Measurements from ENCODE around the gene DNLZ.

Gene DNLZ

GRCh38 chr9:136351252-136351800 lies 12.2 kb downstream of the DNLZ start:
- DNase-seq (ENCODE audit: low read depth, low spot score), result no peak
- no peak overlapping the region for H3K4me3 ChIP-seq (ENCODE audit: low read length)

DNA sequence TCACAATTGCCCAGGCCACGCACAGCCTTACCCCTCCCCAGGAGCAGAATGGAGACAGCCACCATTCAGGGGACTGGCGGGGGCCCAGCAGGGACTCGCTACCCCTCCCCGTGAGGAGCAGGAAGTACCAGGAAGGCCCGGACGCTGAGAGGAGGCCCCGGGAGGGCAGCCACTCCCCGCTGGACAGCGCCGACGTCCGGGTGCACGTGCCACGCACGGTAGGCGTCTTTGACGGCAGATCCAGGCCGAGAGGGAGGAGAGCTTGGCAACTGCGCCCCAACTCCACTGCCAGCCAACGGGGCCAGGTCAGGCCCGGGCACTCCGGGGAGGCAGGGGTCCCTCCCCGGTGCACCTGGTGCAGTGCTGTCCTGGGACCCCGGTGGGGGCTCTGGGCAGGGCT lies 14.0 kb downstream of the DNLZ start:
- H3K4me3 ChIP-seq (ENCODE audit: low read length), result no peak overlapping the region
- no peak for DNase-seq (ENCODE audit: low read depth, low spot score)

GRCh38 chr9:136348691-136349090 lies 14.9 kb downstream of the DNLZ start:
- H3K4me3 ChIP-seq (ENCODE audit: low read length), result no peak overlapping the region
- no peak for DNase-seq (ENCODE audit: low read depth, low spot score)

- no peak overlapping the region for H3K4me3 ChIP-seq (ENCODE audit: low read length)
- no peak for DNase-seq (ENCODE audit: low read depth, low spot score)
Observed at GRCh38 chr9:136347472-136348256, 15.9 kb downstream of the DNLZ start.

GRCh38 chr9:136346927-136347465 lies 16.5 kb downstream of the DNLZ start:
- DNase-seq (ENCODE audit: low read depth, low spot score), result no peak
- H3K4me3 ChIP-seq (ENCODE audit: low read length), result no peak overlapping the region

DNA sequence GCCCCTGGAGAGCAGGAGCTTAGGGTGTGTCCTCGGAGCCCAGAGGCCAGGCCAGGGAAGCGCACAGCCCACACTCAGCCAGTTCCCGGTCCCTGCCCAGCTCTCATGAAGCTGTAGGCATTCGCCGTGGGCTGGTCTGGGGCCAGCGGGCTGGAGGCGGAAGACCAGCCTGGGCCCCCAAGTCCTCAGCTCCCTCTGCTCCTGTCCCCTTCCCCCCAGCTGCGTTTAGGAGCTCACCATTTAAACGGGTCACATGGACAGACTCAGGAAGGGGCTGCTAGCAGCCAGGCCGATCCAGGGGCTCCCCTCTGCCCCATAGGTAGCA lies 17.4 kb downstream of the DNLZ start:
- DNase-seq (ENCODE audit: low read depth, low spot score), result no peak
- no peak overlapping the region for H3K4me3 ChIP-seq (ENCODE audit: low read length)

- H3K4me3 ChIP-seq (ENCODE audit: low read length), result no peak overlapping the region
- no peak for DNase-seq (ENCODE audit: low read depth, low spot score)
Observed at GRCh38 chr9:136345281-136346156, 18.0 kb downstream of the DNLZ start.

- no peak overlapping the region for H3K4me3 ChIP-seq (ENCODE audit: low read length)
- no peak for DNase-seq (ENCODE audit: low read depth, low spot score)
Observed at GRCh38 chr9:136344544-136345280, 18.8 kb downstream of the DNLZ start.

DNA sequence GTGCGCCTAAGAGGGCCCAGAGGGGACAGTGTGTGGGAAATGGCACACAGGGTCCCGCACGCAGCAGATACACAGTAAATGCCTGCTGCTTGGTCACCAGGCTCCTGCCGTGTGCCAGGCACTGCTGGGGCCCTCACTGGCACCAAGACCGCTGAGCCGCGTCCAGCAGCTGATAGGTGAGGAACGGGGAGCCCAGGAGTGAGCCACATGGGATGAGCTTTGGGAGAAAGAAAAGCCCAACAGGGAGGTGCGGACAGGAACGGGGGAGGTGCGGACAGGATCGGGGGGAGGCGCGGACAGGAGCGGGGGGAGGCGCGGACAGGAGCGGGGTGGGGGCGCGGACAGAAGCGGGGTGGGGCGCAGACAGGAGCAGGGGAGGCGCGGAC lies 19.7 kb downstream of the DNLZ start:
- DNase-seq (ENCODE audit: low read depth, low spot score), result no peak
- H3K4me3 ChIP-seq (ENCODE audit: low read length), result no peak overlapping the region

- H3K4me3 ChIP-seq (ENCODE audit: low read length), result no peak overlapping the region
- DNase-seq (ENCODE audit: low read depth, low spot score), result no peak
Observed at GRCh38 chr9:136343121-136343883, 20.2 kb downstream of the DNLZ start.

DNA sequence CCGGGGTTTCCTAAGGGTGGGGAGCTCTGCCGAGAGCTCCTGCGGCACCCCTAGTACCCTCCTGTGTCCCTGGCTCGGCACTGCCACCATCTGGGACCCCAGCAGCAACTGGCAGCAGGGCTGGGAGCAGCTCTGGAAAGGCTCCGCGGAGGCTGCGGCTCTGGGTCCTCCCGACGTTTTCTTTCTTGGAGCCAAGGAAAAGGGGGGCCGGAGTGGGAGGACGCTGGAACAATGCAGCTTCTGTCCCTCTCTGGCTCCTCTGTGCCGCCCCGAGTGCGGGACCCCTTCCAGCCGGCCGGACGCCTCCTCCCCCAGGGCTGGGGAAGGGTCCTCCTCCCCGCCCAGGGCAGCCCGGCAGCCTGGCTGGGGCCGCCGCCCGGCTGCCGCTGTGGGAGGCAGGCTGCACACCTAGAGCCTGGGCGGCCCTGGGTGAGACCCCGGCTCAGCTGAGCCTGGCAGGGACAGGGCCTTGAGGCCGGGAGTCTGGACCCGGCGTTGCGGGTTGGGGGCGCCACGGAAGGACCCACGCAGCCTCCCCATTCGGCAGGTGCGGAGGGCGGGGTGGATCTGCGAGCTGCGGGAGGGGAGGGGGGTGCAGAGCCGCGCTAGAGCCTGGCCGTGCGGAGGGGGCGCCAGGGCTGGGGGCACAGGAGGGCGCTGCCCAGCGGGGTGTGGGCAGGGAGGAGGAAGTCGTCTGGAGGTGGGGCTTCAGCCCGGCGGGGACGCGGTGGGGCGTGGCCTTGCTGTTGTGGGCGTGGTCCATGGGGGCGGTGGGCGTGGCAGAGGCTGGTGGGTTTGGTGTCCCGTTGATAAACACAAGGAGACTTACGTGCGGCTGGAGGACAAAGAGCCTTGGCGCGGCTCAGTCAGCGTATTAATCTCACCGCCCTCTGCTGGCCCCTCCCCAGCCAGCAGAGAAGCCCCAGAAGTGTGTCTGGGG lies 21.1 kb downstream of the DNLZ start:
- peak; percentile 50 for DNase-seq (ENCODE audit: low read depth, low spot score)
- H3K4me3 ChIP-seq (ENCODE audit: low read length), result no peak overlapping the region

DNA sequence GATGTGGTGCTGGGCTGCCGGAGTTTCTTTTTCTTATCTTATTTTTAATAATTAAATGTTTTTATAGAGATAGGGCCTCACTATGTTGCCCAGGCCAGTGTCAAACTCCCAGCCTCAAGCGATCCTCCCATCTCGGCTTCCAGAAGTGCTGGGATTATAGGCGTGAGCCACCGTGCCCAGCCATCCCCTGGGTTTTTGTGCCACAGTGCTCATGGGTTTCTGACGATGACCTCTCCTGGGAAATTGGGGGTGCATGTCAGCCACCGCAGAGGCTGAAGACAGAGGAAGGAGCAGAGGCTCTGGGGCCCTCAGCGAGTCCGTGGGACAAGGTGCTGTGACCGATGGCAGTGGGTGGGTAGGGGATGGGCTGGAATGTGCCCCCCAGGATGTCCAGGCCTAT lies 21.8 kb downstream of the DNLZ start:
- no peak overlapping the region for H3K4me3 ChIP-seq (ENCODE audit: low read length)
- DNase-seq (ENCODE audit: low read depth, low spot score), result no peak

DNA sequence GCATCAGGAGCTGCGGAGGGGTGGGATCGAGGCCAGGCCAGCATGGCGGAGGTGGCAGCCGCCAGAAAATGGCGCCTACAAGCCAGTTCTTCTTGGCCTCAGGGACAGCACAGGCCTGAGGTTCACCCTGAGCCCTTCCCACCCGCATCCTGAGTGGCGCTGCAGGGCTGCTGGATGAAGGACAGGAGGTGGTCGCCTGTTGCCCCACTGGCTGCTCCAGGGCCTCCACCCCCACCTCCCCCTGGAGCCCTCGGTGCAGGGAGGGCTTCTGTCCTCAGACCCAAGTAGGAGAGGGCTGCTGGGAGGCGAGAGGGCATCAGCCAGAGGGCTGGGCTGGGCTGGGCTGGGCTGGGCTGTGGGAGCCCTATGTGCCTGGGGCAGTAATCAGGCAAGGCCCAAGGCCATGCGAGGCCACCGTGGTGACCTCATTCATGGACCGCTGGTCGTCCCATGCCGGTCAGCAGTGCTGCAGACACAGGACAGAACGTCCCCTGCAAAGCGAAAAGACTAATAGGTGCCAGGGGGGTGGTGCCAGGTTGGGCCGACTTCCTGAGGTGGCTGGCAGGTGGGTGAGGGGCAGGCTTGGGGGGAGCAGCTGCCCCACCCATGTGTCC lies 22.4 kb downstream of the DNLZ start:
- H3K4me3 ChIP-seq (ENCODE audit: low read length), result no peak overlapping the region
- DNase-seq (ENCODE audit: low read depth, low spot score), result no peak

- DNase-seq (ENCODE audit: low read depth, low spot score), result no peak
- no peak overlapping the region for H3K4me3 ChIP-seq (ENCODE audit: low read length)
Observed at GRCh38 chr9:136340356-136341041, 23.0 kb downstream of the DNLZ start.

- DNase-seq (ENCODE audit: low read depth, low spot score), result no peak
- H3K4me3 ChIP-seq (ENCODE audit: low read length), result no peak overlapping the region
Observed at GRCh38 chr9:136339958-136340310, 23.6 kb downstream of the DNLZ start.

GRCh38 chr9:136339173-136339957 lies 24.2 kb downstream of the DNLZ start:
- no peak for DNase-seq (ENCODE audit: low read depth, low spot score)
- H3K4me3 ChIP-seq (ENCODE audit: low read length), result no peak overlapping the region

All from Jurkat, Clone E6-1 (cell line).